Esophagus muscularis mucosa (tissue), 4 donors: ENCODE measurements around the gene CEBPG. TPM values are rescaled to one million over a fixed set of nuclear protein-coding genes. Genes with fewer than 3 reads are reported as not detected.

Source experiments
- DNase-seq: peaks from one replicate; pipeline ENCODE4 v3.0.0-alpha.2; 2017; ENCODE audit errors: extremely low spot score
- H3K27ac ChIP-seq, 4 donors: fragments of 200-600 bp; sonication (generic); replicated peaks in 1 of 4; 1 replicate in 3 of 4; 2 replicates in 1 of 4; pipeline ENCODE4 v1.5.1; 2016 to 2019; ENCODE audit warnings: mild to moderate bottlenecking in 1 of 4
- H3K27me3 ChIP-seq, 4 donors: fragments of 200-600 bp; sonication (generic); one replicate each; pipeline versions ENCODE4 v1.5.1 to v1.6.0; 2016 to 2019
- H3K36me3 ChIP-seq, 4 donors: fragments of 200-600 bp; sonication (generic); one replicate each; pipeline ENCODE4 v1.5.1; 2016 to 2019
- H3K4me1 ChIP-seq, 4 donors: fragments of 200-600 bp; sonication (generic); one replicate each; pipeline ENCODE4 v1.5.1; 2016 to 2019
- H3K4me3 ChIP-seq, 4 donors: fragments of 200-600 bp; sonication (generic); 1 replicate in 2 of 4; 2 replicates in 2 of 4; pipeline ENCODE4 v1.5.1; 2016 to 2019; ENCODE audit warnings: mild to moderate bottlenecking in 4 of 4, moderate library complexity in 1 of 4
- H3K9me3 ChIP-seq, 4 donors: fragments of 200-600 bp; sonication (generic); 1 replicate in 3 of 4; 2 replicates in 1 of 4; pipeline ENCODE4 v1.5.1; 2016 to 2019
- CTCF ChIP-seq, 3 experiments: fragments of 200-600 bp in 2 of 3; fragments of 450-650 bp in 1 of 3; sonication (generic) in 2 of 3; IDR thresholded peaks; one replicate each; pipeline ENCODE4 v1.5.1; 2017 to 2019; ENCODE audit warnings: antibody characterized with exemption in 3 of 3, mild to moderate bottlenecking in 2 of 3, moderate library complexity in 1 of 3
- EP300 ChIP-seq: sonication (generic); formaldehyde crosslinking; IDR thresholded peaks from one replicate; pipeline ENCODE4 v1.6.1; 2017; ENCODE audit warnings: antibody characterized with exemption
- POLR2A ChIP-seq: fragments of 450-650 bp; IDR thresholded peaks from one replicate; pipeline ENCODE4 v1.6.1; 2017; ENCODE audit warnings: antibody characterized with exemption, moderate library complexity, mild to moderate bottlenecking, low read depth
- WGBS: methylation state at CpG from one replicate; pipeline ENCODE4 v1.1.5; 2018; 5-methylcytosine and 5-hydroxymethylcytosine counted together
- intact Hi-C: fragments of 100-400 bp; cut with DNase I; formaldehyde crosslinking; loops from one replicate; pipeline ENCODE4 v1.15.1; 2023
- total RNA-seq, 4 donors: library from RNA; depleted of rRNA; stranded (reverse); fragments of >200 nt; gene quantifications; one replicate each; pipeline versions ENCODE4 v1.1.0 to v1.2.1, GENCODE V29; 2016

CEBPG gene
- total RNA-seq, 4 donors from 2014 or later, result 23.1 to 30.3 (median 28.5) TPM

- Histone ChIP-seq H3K4me1 (peaks cover 0 to 8% (median 2%) of the 10 kb centered on the region in 4 donors), H3K36me3 (peaks cover 0 to 11% (median 4%) of the 10 kb centered on the region in 4 donors), H3K9me3 (no peaks in the 10 kb centered on the region), H3K4me3 (no peak overlapping the region), H3K27me3 (no peaks in the 10 kb centered on the region), H3K27ac (no peak overlapping the region)
- no peak for TF ChIP-seq CTCF (IDR thresholded peaks at IDR 0.05)
- TF ChIP-seq POLR2A, result no peak
- TF ChIP-seq EP300, result no peak
- DNase-seq, result no peak
- intact Hi-C loops, result no loop called here
- WGBS, result 47% methylated on average over 4 of the region's 5 CpGs
Observed at GRCh38 chr19:33432015-33432414, 58.5 kb downstream of the CEBPG start.

Other genes with a start within 250 kb of the CEBPG start
- not detected for gene WDR88, start 241.6 kb upstream of the CEBPG start, total RNA-seq
- gene LRP3, start 179.4 kb upstream of the CEBPG start, total RNA-seq, result 10 to 100 TPM; 34.5 to 76.7 (median 62.6) TPM
- not detected for gene SLC7A10, start 147.9 kb upstream of the CEBPG start, total RNA-seq
- 10 to 100 TPM in 2 of 4 donors, 1 to 10 TPM in 2; 5.1 to 15.9 (median 8.9) TPM for gene CEBPA, start 71.2 kb upstream of the CEBPG start, total RNA-seq
- 10 to 100 TPM; 59.8 to 90.9 (median 73.0) TPM for gene PEPD, start 148.1 kb downstream of the CEBPG start, total RNA-seq
- gene CHST8, start 248.2 kb downstream of the CEBPG start, total RNA-seq, result under 1 TPM in 1 of 4 donors, not detected in 3; 0.66 TPM